ENCODE measurements around the gene ADM2. TPM values are rescaled to one million over a fixed set of nuclear protein-coding genes. Genes with fewer than 3 reads are reported as not detected.

Gene ADM2
- total and polyA plus RNA-seq, 4 donors: 0.74 to 5.7 (median 2.7) TPM

DNA sequence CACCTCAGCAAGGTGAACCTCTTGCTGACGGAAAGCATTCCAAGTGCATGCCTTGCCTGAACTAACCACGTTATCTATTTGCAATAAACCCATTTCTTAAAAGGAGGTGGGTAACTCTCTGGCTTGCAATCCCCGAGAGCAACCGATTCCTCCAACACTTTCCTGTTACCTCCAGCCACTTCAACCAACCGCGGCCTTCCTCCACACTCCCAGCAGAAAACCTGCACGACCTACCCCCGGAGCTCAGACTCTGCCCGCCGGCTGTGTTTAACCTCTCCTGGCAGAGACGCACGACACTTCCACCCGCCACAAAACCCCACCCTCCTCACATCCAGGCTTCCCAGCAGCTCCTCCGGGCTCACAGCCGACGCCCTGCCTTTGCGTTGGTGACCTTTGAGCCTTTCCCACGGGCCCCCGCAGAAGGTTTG lies 43.3 kb downstream of the ADM2 start:
- 6 to 7% methylated on average over 19 of the region's 19 CpGs for WGBS, 2 donors
- peak overlapping the region; percentile 63 for H3K4me3 ChIP-seq
- no peak for DNase-seq
- H3K36me3 ChIP-seq (ENCODE audit: control insufficient read depth in 4 of 4, insufficient read depth in 4 of 4, low read length in 4 of 4): peaks cover 0 to 32% (median 17%) of the 10 kb centered on the region in 4 donors
- peaks cover 0 to 10% (median 2%) of the 10 kb centered on the region in 3 donors for H3K27me3 ChIP-seq (ENCODE audit: control insufficient read depth in 3 of 3, insufficient read depth in 3 of 3, low read length in 2 of 3)
- no peak for TF ChIP-seq CTCF (IDR thresholded peaks at IDR 0.05; ENCODE audit: control extremely low read depth, extremely low read depth)
- H3K9me3 ChIP-seq (ENCODE audit: control insufficient read depth in 4 of 4, insufficient read depth in 3 of 4, low read length in 3 of 4): no peaks in the 10 kb centered on the region
- H3K9ac ChIP-seq (ENCODE audit: insufficient read depth in 1 of 2, low read length in 2 of 2): no peak overlapping the region
- peak overlapping the region; percentile 85 to 95 for H3K27ac ChIP-seq (ENCODE audit: low read depth in 1 of 2, low read length in 1 of 2)
- peaks cover 0 to 19% (median 8%) of the 10 kb centered on the region in 5 donors for H3K4me1 ChIP-seq (ENCODE audit: control insufficient read depth in 5 of 5, insufficient read depth in 5 of 5, low read length in 5 of 5)
- no peak for ATAC-seq (ENCODE audit: insufficient read depth, low FRiP score)

GRCh38 chr22:50525104-50525857 lies 43.9 kb downstream of the ADM2 start, which contains the start of gene SCO2:
SCO2 (minus strand) TSS chr22:50525598; CDS start chr22:50524411, 1,187 bp downstream.
- TF ChIP-seq CTCF (IDR thresholded peaks at IDR 0.05; ENCODE audit: control extremely low read depth, extremely low read depth): no peak
- 0 to 1% methylated on average over 75 to 84 of the region's 84 CpGs for WGBS, 2 donors
- ATAC-seq (ENCODE audit: insufficient read depth, low FRiP score): peak; percentile 38
- peak; percentile 98 to 99 (median 98) for DNase-seq
- peak within 1 kb of the TSS; percentile 85 to 95 for H3K27ac ChIP-seq (ENCODE audit: low read depth in 1 of 2, low read length in 1 of 2)
- H3K36me3 ChIP-seq (ENCODE audit: control insufficient read depth in 4 of 4, insufficient read depth in 4 of 4, low read length in 4 of 4): peaks cover 0 to 31% (median 17%) of the 10 kb centered on the region in 4 donors
- no peak within 1 kb of the TSS for H3K9ac ChIP-seq (ENCODE audit: insufficient read depth in 1 of 2, low read length in 2 of 2)
- peaks cover 0 to 12% (median 2%) of the 10 kb centered on the region in 3 donors for H3K27me3 ChIP-seq (ENCODE audit: control insufficient read depth in 3 of 3, insufficient read depth in 3 of 3, low read length in 2 of 3)
- no peaks in the 10 kb centered on the region for H3K9me3 ChIP-seq (ENCODE audit: control insufficient read depth in 4 of 4, insufficient read depth in 3 of 4, low read length in 3 of 4)
- H3K4me1 ChIP-seq (ENCODE audit: control insufficient read depth in 5 of 5, insufficient read depth in 5 of 5, low read length in 5 of 5): peaks cover 0 to 24% (median 8%) of the 10 kb centered on the region in 5 donors
- H3K4me3 ChIP-seq: peak within 1 kb of the TSS; percentile 63

GRCh38 chr22:50525858-50526107 lies 44.4 kb downstream of the ADM2 start:
- ATAC-seq (ENCODE audit: insufficient read depth, low FRiP score) (peak; percentile 5), DNase-seq (no peak)
- WGBS, 2 donors: 0 to 1% methylated on average over 22 to 33 of the region's 33 CpGs
- H3K36me3 ChIP-seq (ENCODE audit: control insufficient read depth in 4 of 4, insufficient read depth in 4 of 4, low read length in 4 of 4): peaks cover 0 to 30% (median 17%) of the 10 kb centered on the region in 4 donors
- no peaks in the 10 kb centered on the region for H3K9me3 ChIP-seq (ENCODE audit: control insufficient read depth in 4 of 4, insufficient read depth in 3 of 4, low read length in 3 of 4)
- peak overlapping the region; percentile 75 to 95 for H3K27ac ChIP-seq (ENCODE audit: low read depth in 1 of 2, low read length in 1 of 2)
- no peak for TF ChIP-seq CTCF (IDR thresholded peaks at IDR 0.05; ENCODE audit: control extremely low read depth, extremely low read depth)
- H3K4me3 ChIP-seq: peak overlapping the region; percentile 55
- H3K4me1 ChIP-seq (ENCODE audit: control insufficient read depth in 5 of 5, insufficient read depth in 5 of 5, low read length in 5 of 5): peaks cover 0 to 29% (median 8%) of the 10 kb centered on the region in 5 donors
- peaks cover 0 to 15% (median 2%) of the 10 kb centered on the region in 3 donors for H3K27me3 ChIP-seq (ENCODE audit: control insufficient read depth in 3 of 3, insufficient read depth in 3 of 3, low read length in 2 of 3)
- no peak overlapping the region for H3K9ac ChIP-seq (ENCODE audit: insufficient read depth in 1 of 2, low read length in 2 of 2)
